HepG2 (cell line): ENCODE data around the gene SEC23IP. TPM values are rescaled to one million over a fixed set of nuclear protein-coding genes. Genes with fewer than 3 reads are reported as not detected.

Source experiments
- PPARG ChIP-seq: conservative IDR thresholded peaks from 2 replicates; pipeline ENCODE4 v1.6.1; 2016; ENCODE audit warnings: missing biosample characterization, missing genetic modification reagents
- SIX4 ChIP-seq: sonication (generic); formaldehyde crosslinking; IDR thresholded peaks from 2 replicates; pipeline ENCODE4 v1.4.0; 2020; ENCODE audit warnings: missing genetic modification reagents
- SOX13 ChIP-seq, 3 experiments: fragments of 450-650 bp in 1 of 3; sonication (generic) in 1 of 3; formaldehyde crosslinking in 1 of 3; IDR thresholded peaks in 2 of 3; conservative IDR thresholded peaks in 1 of 3; 2 replicates each; pipeline versions ENCODE4 v1.5.0 to v1.6.1; 2016 to 2020; ENCODE audit warnings: antibody characterized with exemption in 1 of 3, mild to moderate bottlenecking in 1 of 3, missing compliant biosample characterization in 1 of 3, missing genetic modification reagents in 1 of 3, moderate library complexity in 1 of 3
- TBL1XR1 ChIP-seq: fragments of 150-350 bp; IDR thresholded peaks from 2 replicates; pipeline ENCODE4 v1.6.1; 2014; ENCODE audit warnings: borderline replicate concordance, low read length; ENCODE audit not compliant: partially characterized antibody
- ZNF614 ChIP-seq: IDR thresholded peaks from 2 replicates; pipeline ENCODE4 v1.6.1; 2018; ENCODE audit warnings: missing biosample characterization, missing genetic modification reagents, inconsistent platforms, borderline replicate concordance
- ZNF839 ChIP-seq: sonication (generic); formaldehyde crosslinking; IDR thresholded peaks from 2 replicates; pipeline ENCODE4 v1.4.0; 2020; ENCODE audit warnings: missing genetic modification reagents, mild to moderate bottlenecking, borderline replicate concordance
- ZNF878 ChIP-seq: sonication (generic); formaldehyde crosslinking; IDR thresholded peaks from 2 replicates; pipeline ENCODE4 v1.8.1; 2023; ENCODE audit warnings: mild to moderate bottlenecking, missing genetic modification reagents, moderate library complexity
- polyA plus RNA-seq, 8 experiments: library from polyadenylated mRNA; depleted of rRNA in 3 of 8; stranded (reverse) in 7 of 8; unstranded in 1 of 8; fragments of >200 nt; fragmentation: Illumina TruSeq in 4 of 8; extraction: Trizol in 4 of 8; gene quantifications; 2 replicates each; pipeline versions ENCODE4 v1.2.1 to v1.2.3, GENCODE V29; 2011 to 2016; ENCODE audit warnings: low read depth in 4 of 8, missing spikeins in 1 of 8, mixed read lengths in 1 of 8; ENCODE audit not compliant: insufficient read depth in 1 of 8
- total RNA-seq, 5 experiments: library from RNA; depleted of rRNA; stranded (reverse); fragments of >200 nt; fragmentation: Illumina TruSeq; extraction: Trizol; gene quantifications; 2 replicates each; pipeline ENCODE4 v1.2.3, GENCODE V29; 2016; ENCODE audit warnings: low read depth in 1 of 5
- TF ChIP-seq, protein P1 (sequence below): sonication (generic); formaldehyde crosslinking; IDR thresholded peaks from 2 replicates; pipeline ENCODE4 v1.4.0; 2020; ENCODE audit warnings: mild to moderate bottlenecking, missing genetic modification reagents, borderline replicate concordance
- TF ChIP-seq, protein P2 (sequence below): sonication (generic); formaldehyde crosslinking; IDR thresholded peaks from 2 replicates; pipeline ENCODE4 v1.4.0; 2020; ENCODE audit warnings: missing genetic modification reagents, borderline replicate concordance
- TF ChIP-seq, protein P3 (sequence below): sonication (generic); formaldehyde crosslinking; IDR thresholded peaks from 2 replicates; pipeline ENCODE4 v1.4.0; 2020; ENCODE audit warnings: missing genetic modification reagents
- TF ChIP-seq, protein P4 (sequence below): IDR thresholded peaks from 2 replicates; pipeline ENCODE4 v1.6.1; 2016; ENCODE audit warnings: missing genetic modification reagents, missing compliant biosample characterization
- TF ChIP-seq, protein P5 (sequence below), 2 experiments: sonication (generic) in 1 of 2; formaldehyde crosslinking in 1 of 2; IDR thresholded peaks; 2 replicates each; pipeline versions ENCODE4 v1.4.0 to v1.6.1; 2016 to 2020; ENCODE audit warnings: borderline replicate concordance in 1 of 2, low read depth in 1 of 2, mild to moderate bottlenecking in 1 of 2, missing genetic modification reagents in 1 of 2

The SEC23IP gene
- total and polyA plus RNA-seq, 2 of the 13 experiments (the other 11 are each of a cell fraction or from before 2014, with no cell fraction given), result 32.3 to 57.7 TPM

DNA sequence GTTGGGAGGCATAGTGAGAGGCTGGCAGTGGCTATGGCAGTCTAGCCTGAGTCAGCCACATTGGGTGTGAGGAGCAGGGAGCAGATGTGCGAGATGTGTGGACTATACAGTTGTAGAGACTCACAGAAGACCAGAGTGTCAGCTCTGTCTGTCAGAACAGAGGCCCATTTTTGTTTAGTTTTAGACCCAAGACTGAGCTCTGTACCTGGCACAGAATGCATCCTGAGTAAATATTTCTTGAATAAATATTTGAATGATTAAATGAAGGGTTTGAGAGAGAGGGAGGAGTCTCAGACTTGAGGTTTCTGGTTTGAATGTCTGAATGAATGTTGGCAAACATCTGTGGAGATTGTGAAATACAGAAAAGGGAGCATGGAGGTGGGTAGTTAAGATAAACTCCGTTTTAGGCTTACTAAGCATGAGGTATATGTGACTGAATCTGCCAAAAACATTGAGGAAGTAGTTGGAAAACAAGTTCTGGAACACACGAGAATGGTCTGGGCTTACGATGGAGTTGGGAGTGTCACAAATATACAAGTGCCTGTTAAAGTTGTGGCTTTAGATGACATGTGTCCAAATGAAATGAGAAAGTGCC is 3.6 kb downstream of the SEC23IP start (continued):
- TF ChIP-seq ZNF614 (CRISPR knock-in tag), result peak; percentile 37; the same call in 1 of the 2 replicates
- TF ChIP-seq, protein P1, sequence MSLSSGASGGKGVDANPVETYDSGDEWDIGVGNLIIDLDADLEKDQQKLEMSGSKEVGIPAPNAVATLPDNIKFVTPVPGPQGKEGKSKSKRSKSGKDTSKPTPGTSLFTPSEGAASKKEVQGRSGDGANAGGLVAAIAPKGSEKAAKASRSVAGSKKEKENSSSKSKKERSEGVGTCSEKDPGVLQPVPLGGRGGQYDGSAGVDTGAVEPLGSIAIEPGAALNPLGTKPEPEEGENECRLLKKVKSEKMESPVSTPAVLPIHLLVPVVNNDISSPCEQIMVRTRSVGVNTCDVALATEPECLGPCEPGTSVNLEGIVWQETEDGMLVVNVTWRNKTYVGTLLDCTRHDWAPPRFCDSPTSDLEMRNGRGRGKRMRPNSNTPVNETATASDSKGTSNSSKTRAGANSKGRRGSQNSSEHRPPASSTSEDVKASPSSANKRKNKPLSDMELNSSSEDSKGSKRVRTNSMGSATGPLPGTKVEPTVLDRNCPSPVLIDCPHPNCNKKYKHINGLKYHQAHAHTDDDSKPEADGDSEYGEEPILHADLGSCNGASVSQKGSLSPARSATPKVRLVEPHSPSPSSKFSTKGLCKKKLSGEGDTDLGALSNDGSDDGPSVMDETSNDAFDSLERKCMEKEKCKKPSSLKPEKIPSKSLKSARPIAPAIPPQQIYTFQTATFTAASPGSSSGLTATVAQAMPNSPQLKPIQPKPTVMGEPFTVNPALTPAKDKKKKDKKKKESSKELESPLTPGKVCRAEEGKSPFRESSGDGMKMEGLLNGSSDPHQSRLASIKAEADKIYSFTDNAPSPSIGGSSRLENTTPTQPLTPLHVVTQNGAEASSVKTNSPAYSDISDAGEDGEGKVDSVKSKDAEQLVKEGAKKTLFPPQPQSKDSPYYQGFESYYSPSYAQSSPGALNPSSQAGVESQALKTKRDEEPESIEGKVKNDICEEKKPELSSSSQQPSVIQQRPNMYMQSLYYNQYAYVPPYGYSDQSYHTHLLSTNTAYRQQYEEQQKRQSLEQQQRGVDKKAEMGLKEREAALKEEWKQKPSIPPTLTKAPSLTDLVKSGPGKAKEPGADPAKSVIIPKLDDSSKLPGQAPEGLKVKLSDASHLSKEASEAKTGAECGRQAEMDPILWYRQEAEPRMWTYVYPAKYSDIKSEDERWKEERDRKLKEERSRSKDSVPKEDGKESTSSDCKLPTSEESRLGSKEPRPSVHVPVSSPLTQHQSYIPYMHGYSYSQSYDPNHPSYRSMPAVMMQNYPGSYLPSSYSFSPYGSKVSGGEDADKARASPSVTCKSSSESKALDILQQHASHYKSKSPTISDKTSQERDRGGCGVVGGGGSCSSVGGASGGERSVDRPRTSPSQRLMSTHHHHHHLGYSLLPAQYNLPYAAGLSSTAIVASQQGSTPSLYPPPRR (CRISPR knock-in tag), result peak; percentile 29; the same call in 1 of the 2 replicates
- 0 out of 2 replicates have a peak, but pooled peaks have one; percentile 39 for TF ChIP-seq SIX4
- TF ChIP-seq, protein P2, sequence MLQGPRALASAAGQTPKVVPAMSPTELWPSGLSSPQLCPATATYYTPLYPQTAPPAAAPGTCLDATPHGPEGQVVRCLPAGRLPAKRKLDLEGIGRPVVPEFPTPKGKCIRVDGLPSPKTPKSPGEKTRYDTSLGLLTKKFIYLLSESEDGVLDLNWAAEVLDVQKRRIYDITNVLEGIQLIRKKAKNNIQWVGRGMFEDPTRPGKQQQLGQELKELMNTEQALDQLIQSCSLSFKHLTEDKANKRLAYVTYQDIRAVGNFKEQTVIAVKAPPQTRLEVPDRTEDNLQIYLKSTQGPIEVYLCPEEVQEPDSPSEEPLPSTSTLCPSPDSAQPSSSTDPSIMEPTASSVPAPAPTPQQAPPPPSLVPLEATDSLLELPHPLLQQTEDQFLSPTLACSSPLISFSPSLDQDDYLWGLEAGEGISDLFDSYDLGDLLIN (CRISPR knock-in tag), result no peak
- TF ChIP-seq ZNF878, result no peak
- TF ChIP-seq, protein P3, sequence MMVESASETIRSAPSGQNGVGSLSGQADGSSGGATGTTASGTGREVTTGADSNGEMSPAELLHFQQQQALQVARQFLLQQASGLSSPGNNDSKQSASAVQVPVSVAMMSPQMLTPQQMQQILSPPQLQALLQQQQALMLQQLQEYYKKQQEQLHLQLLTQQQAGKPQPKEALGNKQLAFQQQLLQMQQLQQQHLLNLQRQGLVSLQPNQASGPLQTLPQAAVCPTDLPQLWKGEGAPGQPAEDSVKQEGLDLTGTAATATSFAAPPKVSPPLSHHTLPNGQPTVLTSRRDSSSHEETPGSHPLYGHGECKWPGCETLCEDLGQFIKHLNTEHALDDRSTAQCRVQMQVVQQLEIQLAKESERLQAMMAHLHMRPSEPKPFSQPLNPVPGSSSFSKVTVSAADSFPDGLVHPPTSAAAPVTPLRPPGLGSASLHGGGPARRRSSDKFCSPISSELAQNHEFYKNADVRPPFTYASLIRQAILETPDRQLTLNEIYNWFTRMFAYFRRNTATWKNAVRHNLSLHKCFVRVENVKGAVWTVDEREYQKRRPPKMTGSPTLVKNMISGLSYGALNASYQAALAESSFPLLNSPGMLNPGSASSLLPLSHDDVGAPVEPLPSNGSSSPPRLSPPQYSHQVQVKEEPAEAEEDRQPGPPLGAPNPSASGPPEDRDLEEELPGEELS, result peak; percentile 87
- peak; percentile 44; the same call in 1 of the 2 replicates for TF ChIP-seq PPARG (CRISPR knock-in tag)
- no peak for TF ChIP-seq TBL1XR1
- TF ChIP-seq, protein P4, sequence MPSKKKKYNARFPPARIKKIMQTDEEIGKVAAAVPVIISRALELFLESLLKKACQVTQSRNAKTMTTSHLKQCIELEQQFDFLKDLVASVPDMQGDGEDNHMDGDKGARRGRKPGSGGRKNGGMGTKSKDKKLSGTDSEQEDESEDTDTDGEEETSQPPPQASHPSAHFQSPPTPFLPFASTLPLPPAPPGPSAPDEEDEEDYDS (CRISPR knock-in tag), result 0 out of 2 replicates have a peak, but pooled peaks have one; percentile 18
- TF ChIP-seq ZNF839 (CRISPR knock-in tag), result no peak
- TF ChIP-seq SOX13 (IDR thresholded peaks at IDR 0.05), result no peak
- peak in 1 of 2 experiments; percentile 68; a peak in 2 of 4 replicates for TF ChIP-seq SOX13 (CRISPR knock-in tag; conservative IDR thresholded peaks at IDR 0.05 in 1 of 2, IDR thresholded peaks at IDR 0.05 in 1 of 2)
- TF ChIP-seq, protein P5, sequence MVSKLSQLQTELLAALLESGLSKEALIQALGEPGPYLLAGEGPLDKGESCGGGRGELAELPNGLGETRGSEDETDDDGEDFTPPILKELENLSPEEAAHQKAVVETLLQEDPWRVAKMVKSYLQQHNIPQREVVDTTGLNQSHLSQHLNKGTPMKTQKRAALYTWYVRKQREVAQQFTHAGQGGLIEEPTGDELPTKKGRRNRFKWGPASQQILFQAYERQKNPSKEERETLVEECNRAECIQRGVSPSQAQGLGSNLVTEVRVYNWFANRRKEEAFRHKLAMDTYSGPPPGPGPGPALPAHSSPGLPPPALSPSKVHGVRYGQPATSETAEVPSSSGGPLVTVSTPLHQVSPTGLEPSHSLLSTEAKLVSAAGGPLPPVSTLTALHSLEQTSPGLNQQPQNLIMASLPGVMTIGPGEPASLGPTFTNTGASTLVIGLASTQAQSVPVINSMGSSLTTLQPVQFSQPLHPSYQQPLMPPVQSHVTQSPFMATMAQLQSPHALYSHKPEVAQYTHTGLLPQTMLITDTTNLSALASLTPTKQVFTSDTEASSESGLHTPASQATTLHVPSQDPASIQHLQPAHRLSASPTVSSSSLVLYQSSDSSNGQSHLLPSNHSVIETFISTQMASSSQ (IDR thresholded peaks at IDR 0.05; ENCODE audit: low read depth), result no peak
- TF ChIP-seq, protein P5 (CRISPR knock-in tag; IDR thresholded peaks at IDR 0.05; ENCODE audit: borderline replicate concordance), result peak; percentile 21; the same call in 1 of the 2 replicates
